ENCODE results near the gene SERPINB11. TPM values are rescaled to one million over a fixed set of nuclear protein-coding genes. Genes with fewer than 3 reads are reported as not detected.
"Not testable (repeated sequence)": the region's sequence is repeated elsewhere in the genome, so short reads cannot be mapped to it uniquely, and the experiment has no call there.

SERPINB11 gene, protein sequence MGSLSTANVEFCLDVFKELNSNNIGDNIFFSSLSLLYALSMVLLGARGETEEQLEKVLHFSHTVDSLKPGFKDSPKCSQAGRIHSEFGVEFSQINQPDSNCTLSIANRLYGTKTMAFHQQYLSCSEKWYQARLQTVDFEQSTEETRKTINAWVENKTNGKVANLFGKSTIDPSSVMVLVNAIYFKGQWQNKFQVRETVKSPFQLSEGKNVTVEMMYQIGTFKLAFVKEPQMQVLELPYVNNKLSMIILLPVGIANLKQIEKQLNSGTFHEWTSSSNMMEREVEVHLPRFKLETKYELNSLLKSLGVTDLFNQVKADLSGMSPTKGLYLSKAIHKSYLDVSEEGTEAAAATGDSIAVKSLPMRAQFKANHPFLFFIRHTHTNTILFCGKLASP
- not detected for total RNA-seq

DNA sequence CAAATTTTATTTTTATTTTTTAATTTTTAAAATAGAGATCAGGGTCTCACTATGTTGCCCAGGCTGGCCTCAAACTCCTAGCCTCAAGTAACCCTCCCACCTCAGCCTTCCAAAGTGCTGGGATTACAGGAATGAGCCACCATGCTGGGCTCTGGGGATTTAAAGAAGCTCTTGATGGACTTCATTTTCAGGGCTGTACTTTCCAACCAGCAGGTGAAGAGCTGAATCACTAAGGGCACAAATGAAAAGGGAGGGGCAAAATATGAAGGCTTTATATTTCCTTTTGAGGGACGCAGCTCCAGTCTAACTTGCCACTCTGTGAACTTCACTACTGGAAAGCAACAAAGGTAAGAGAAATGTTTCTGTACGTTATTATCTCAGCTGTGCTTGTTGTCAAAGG is at the start of gene SERPINB11:
SERPINB11 (plus strand) TSS at position 301 of the 400 bp plus-strand sequence. CDS start 7,234 bp downstream, outside the sequence.
- DNase-seq = no peak
- no peaks in the 10 kb centered on the region for H3K36me3 Mint-ChIP-seq (ENCODE audit: low read depth)
- peaks cover 1% of the 10 kb centered on the region for H3K27me3 Mint-ChIP-seq
- H3K9me3 Mint-ChIP-seq = no peaks in the 10 kb centered on the region
- no peak within 1 kb of the TSS for H3K27ac Mint-ChIP-seq
- CTCF ChIA-PET = no interaction called here
- no peaks in the 10 kb centered on the region for H3K4me1 Mint-ChIP-seq
- no peak within 1 kb of the TSS for H3K4me3 Mint-ChIP-seq
- POLR2A ChIA-PET = no interaction called here

DNA sequence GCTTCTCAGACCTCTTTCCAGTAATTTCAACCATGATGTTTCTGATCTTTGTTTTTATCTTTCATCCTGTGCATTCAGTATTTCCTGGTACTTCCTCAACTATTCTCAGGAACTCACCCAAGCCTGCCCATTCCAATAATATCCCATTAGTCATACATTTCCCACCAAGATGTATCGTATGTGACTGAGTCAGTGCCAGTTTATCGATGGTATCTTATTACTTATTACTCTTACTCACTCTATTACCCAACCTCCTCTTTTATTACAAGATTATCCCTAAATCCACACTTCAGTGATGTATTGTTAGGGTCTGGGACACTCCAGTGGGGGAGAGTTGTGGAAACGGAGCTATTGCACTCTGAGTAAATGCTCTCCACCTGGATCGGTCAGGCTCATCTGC is 43.8 kb upstream of the SERPINB11 start:
- DNase-seq; H3K36me3 Mint-ChIP-seq (ENCODE audit: low read depth); H3K4me1 Mint-ChIP-seq; POLR2A ChIA-PET; H3K9me3 Mint-ChIP-seq; H3K4me3 Mint-ChIP-seq; CTCF ChIA-PET; H3K27me3 Mint-ChIP-seq; H3K27ac Mint-ChIP-seq: not testable (repeated sequence)

DNA sequence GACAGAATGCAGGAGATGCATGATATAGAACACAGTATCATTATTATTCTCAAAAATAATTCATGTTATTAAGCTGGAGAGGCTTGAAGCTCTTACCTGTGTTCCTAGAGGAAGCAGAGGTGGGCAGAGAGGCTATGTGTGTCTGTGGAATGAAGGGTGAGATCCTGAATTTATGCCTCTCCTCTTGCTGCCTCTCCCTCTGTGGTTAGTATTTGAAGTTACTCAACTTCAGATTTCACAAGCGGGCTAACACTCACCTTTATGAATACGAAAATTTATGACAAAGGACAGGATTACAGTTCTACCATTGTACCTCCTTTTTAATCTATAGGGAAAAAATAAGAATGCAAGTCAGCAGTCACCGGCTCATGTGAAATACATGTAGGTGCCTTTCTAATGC is 41.0 kb upstream of the SERPINB11 start, which contains the start of gene SERPINB3:
SERPINB3 (minus strand) TSS at position 144 of the 400 bp plus-strand sequence. CDS start 677 bp downstream, outside the sequence.
- CTCF ChIA-PET; H3K36me3 Mint-ChIP-seq (ENCODE audit: low read depth); H3K4me3 Mint-ChIP-seq; H3K9me3 Mint-ChIP-seq; H3K27ac Mint-ChIP-seq; POLR2A ChIA-PET; H3K4me1 Mint-ChIP-seq; H3K27me3 Mint-ChIP-seq; DNase-seq: not testable (repeated sequence)

DNA sequence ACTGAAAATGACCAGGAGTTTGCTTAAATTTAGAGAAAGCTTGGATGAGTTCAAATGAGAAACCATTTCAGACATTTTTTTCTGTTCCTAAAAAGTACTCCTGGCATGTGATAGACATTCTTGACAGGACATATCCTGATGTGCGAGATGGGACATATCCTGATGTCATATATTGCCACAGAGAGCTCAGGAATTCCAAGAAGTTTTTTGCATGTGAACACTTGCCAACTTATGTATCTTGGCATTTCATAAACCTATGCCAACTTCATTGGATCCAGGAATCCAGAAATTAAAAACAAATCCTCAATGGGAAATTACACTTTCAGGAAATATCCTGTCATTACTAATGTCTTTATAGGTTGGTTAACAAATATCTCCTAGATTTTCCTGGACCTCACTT is 38.2 kb upstream of the SERPINB11 start:
- no peaks in the 10 kb centered on the region for H3K36me3 Mint-ChIP-seq (ENCODE audit: low read depth)
- ChIA-PET CTCF (no interaction called here), POLR2A (no interaction called here)
- no peak for DNase-seq
- no peak overlapping the region for H3K27ac Mint-ChIP-seq
- H3K27me3 Mint-ChIP-seq = no peaks in the 10 kb centered on the region
- H3K4me1 Mint-ChIP-seq = no peaks in the 10 kb centered on the region
- no peak overlapping the region for H3K4me3 Mint-ChIP-seq
- peaks cover 7% of the 10 kb centered on the region for H3K9me3 Mint-ChIP-seq

DNA sequence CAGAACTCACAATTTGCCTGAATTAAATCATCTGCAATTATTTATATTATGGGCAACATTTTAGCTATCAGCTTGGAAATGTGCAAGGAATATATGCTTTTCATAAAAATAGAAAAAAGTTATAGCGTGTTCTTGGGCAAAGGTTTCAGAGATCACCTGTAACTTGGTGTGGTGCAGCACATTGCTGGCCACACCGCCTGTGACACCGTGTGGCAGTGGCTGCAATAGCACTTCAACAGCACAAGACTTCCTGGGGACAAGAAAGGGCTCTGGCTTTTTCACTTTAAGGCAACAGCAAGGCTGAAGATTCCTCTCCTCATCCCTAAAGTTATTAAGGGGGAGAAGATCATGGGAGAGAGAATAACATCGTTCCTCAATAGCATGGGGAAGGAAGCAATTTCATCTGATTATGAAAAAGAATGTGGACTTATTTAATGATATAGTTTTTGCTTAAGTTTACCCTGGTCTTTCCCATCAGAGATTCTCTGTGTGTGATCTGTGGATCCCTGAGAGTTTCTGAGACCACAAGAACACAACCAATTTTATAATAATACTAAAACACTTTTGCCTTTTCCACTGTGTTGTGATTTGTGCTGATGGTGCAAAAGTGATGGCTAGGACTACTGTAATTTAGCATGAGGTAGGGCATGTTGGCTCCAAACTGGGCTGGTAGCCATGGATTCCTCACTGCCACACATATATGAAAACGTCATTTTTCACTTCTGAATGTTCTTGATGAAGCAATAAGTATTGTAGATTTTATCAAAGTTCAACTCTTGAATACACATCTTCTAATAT is 26.0 kb upstream of the SERPINB11 start:
- POLR2A ChIA-PET = no interaction called here
- no peak overlapping the region for H3K27ac Mint-ChIP-seq
- H3K4me1 Mint-ChIP-seq = no peaks in the 10 kb centered on the region
- no peak overlapping the region for H3K4me3 Mint-ChIP-seq
- CTCF ChIA-PET = no interaction called here
- H3K27me3 Mint-ChIP-seq = peaks cover 5% of the 10 kb centered on the region
- H3K36me3 Mint-ChIP-seq (ENCODE audit: low read depth) = no peaks in the 10 kb centered on the region
- H3K9me3 Mint-ChIP-seq = no peaks in the 10 kb centered on the region
- DNase-seq = no peak

DNA sequence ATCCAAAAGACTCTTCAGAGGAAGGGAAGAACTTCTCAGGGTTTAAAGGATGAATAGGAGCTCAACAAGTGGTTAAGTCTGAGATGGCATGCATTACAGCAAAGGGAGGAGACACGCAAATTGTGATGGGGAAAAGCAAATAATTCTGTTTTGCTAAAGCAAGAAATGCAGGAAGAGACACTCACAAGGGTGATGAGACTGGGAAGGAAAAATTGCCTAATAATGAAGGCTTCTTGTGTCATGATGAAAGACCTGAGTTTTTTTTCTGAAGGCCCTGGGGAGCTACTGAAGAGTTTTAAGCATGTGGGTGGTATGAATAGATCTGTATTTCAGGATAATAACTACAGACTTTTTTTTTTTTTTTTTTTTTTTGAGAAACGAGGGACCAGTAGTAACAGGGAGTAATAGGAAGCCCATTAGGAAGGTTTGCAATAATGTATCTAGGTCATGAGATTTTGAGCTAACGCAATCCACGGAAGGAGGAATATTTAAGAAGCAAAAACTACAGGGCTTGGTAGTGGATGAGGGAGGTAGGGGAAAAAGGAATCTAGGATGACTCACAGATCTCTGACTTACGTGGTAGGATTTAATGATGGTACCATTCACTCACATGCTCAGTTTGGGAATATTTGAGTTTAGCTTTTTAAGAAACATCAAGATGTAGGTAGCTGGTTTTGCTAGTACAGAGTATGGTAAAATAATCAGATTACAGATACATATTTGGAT is 25.1 kb upstream of the SERPINB11 start:
- no peak for DNase-seq
- Mint-ChIP-seq H3K4me1 (no peaks in the 10 kb centered on the region), H3K27me3 (peaks cover 5% of the 10 kb centered on the region), H3K36me3 (ENCODE audit: low read depth) (no peaks in the 10 kb centered on the region), H3K4me3 (no peak overlapping the region), H3K27ac (no peak overlapping the region), H3K9me3 (no peaks in the 10 kb centered on the region)
- ChIA-PET POLR2A (no interaction called here), CTCF (no interaction called here)

DNA sequence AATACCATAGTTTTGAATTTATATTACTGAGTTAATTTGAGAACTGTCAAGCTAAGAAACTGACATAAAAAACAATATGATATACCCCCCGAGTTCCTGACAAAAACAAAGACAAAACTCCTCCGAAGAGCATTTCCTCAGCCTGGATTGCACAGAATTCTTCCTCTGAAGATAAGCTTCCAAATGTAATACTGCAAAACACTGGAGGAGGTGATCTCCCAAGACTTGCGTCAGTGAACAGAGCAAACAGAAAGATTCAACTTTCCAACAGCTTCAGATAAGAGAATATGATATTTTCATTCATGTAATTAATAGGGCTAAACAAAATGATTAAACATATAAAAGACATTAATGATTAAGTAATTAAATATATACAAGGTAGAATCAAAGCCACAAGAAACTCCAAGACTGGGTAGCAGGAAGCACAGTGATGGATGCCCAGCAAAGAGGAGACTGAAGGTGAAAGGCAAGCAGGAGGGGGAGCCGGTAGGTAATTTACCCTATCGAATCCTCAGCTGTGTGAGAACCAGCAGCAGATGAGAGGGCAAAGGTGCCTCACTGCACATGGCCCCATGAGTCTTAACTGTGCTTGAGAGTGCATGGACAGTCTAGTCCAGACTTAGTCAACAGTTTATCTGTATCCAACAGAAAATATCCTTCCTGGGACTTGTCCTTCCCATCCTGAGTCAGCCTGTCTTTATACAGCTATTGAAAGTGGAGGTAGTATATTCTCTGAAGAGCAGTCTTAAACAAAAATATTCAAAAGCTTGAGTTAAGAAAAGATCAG is 22.7 kb upstream of the SERPINB11 start:
- no peak for DNase-seq
- CTCF ChIA-PET = no interaction called here
- H3K9me3 Mint-ChIP-seq = no peaks in the 10 kb centered on the region

DNA sequence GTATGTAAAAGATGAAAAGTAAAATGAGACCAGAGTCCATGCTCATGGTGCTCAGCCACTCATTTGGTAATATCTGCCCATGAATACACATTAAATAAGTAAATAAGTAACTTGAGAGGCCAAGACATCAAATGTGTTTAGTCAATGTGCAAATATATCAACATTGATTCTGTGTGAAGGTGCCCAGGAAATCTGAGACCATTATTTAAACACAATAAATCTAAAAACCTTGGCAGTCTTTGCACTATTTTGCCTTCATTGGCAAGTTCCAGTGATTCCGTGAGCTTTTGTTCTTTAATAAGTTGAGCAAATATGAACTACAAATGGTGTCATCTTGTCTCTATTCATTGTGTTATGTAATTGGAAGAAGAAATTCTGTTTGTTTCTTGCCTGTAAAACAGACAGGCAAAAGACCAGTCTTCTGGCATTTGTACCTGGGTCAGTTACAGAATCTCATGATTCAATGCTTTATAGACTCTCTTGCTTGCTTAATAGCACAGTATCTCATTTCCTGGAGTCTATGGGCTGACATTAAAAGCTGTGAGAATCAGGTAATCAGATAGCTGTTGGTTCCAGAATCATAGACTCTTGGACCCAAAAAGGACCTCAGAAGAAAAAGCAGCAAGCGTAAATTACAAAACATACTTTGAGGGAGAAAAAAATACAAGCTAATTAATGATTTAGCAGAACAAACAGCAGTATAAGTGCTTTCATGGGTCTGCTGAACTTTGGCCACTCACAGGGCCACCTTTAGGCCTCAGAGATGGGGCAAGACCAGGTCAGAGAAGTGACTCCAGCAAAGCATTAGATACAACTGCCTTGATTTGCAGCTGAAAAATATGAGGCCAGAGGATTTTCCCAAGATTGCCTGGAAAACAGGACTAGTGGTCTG is 21.1 kb upstream of the SERPINB11 start:
- DNase-seq = no peak
- Mint-ChIP-seq H3K27me3 (no peaks in the 10 kb centered on the region), H3K36me3 (ENCODE audit: low read depth) (no peaks in the 10 kb centered on the region), H3K4me3 (no peak overlapping the region), H3K27ac (no peak overlapping the region), H3K4me1 (no peaks in the 10 kb centered on the region), H3K9me3 (no peaks in the 10 kb centered on the region)
- POLR2A ChIA-PET = no interaction called here
- CTCF ChIA-PET = no interaction called here

More for the DNA sequence above, 22.7 kb upstream of the SERPINB11 start:
- H3K4me1 Mint-ChIP-seq = no peaks in the 10 kb centered on the region
- POLR2A ChIA-PET = no interaction called here
- peaks cover 2% of the 10 kb centered on the region for H3K27me3 Mint-ChIP-seq
- no peaks in the 10 kb centered on the region for H3K36me3 Mint-ChIP-seq (ENCODE audit: low read depth)
- H3K27ac Mint-ChIP-seq = no peak overlapping the region
- H3K4me3 Mint-ChIP-seq = no peak overlapping the region

DNA sequence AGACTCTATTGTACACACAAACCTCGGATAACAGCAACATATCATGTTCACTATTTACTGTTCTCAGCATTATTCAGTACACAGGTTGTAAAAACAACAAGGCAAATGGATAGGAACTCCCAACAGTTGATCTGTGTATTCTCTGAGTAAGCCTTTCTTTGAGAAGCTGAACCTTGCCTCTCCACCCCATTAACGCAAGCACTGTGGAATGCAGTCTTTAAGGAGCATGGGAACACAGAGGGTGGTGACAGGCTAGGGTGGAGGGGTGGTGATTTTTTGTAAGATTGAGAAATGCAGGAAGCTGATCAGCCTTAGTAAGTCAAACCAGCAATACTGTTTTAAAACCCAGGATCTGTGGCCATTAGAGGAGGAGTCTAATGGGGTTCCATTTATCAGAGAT is 19.6 kb upstream of the SERPINB11 start:
- H3K9me3 Mint-ChIP-seq = no peaks in the 10 kb centered on the region
- no peaks in the 10 kb centered on the region for H3K27me3 Mint-ChIP-seq
- no peaks in the 10 kb centered on the region for H3K4me1 Mint-ChIP-seq
- no peak overlapping the region for H3K27ac Mint-ChIP-seq
- DNase-seq = no peak
- H3K36me3 Mint-ChIP-seq (ENCODE audit: low read depth) = no peaks in the 10 kb centered on the region
- CTCF ChIA-PET = no interaction called here
- no peak overlapping the region for H3K4me3 Mint-ChIP-seq
- POLR2A ChIA-PET = no interaction called here

DNA sequence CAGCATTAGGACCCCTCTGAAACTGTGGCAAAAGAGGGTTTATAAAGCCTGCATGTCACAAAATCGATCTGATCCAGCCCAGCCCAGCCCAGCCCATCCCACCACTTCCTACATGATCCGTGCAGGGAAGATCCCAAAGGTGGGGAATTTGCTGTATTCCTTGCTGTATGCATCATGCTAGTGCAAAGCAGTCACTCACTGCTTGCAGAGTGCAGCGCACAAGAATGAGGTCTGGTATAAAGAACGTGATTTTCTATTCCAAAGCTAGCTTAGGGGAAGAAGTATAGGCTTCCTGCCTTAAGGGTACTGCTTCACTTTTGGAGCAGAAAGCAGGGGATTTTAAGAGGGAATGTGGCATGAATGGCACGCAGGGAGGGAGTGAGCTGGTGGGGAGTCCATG is 18.9 kb upstream of the SERPINB11 start:
- CTCF ChIA-PET = no interaction called here
- Mint-ChIP-seq H3K27ac (no peak overlapping the region), H3K36me3 (ENCODE audit: low read depth) (no peaks in the 10 kb centered on the region)

DNA sequence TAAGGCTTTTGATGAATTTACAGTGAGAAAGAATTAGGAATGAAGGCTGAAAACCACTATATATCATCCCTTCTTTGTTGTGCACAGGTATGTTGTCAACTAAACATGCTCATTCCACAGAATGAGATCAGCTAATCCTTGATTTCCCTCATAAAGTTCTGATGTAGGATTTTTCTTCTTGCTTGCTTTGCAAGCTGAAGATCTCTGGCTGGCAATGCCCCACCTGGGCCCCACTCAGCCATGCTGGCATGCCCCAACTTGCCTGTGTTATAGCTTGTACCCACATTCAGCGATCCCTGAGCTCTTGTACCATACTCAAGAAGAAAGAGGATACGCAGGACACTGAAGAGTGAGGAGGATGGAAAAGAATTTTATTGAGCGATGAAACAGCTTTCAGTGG is 18.0 kb upstream of the SERPINB11 start:
- Mint-ChIP-seq H3K4me3 (no peak overlapping the region), H3K27me3 (no peaks in the 10 kb centered on the region), H3K27ac (no peak overlapping the region), H3K9me3 (no peaks in the 10 kb centered on the region), H3K36me3 (ENCODE audit: low read depth) (no peaks in the 10 kb centered on the region), H3K4me1 (no peaks in the 10 kb centered on the region)
- CTCF ChIA-PET = no interaction called here
- no peak for DNase-seq
- POLR2A ChIA-PET = no interaction called here

More for the DNA sequence above, 18.9 kb upstream of the SERPINB11 start:
- no peak for DNase-seq
- Mint-ChIP-seq H3K27me3 (no peaks in the 10 kb centered on the region), H3K4me3 (no peak overlapping the region), H3K4me1 (no peaks in the 10 kb centered on the region), H3K9me3 (no peaks in the 10 kb centered on the region)
- POLR2A ChIA-PET = no interaction called here

DNA sequence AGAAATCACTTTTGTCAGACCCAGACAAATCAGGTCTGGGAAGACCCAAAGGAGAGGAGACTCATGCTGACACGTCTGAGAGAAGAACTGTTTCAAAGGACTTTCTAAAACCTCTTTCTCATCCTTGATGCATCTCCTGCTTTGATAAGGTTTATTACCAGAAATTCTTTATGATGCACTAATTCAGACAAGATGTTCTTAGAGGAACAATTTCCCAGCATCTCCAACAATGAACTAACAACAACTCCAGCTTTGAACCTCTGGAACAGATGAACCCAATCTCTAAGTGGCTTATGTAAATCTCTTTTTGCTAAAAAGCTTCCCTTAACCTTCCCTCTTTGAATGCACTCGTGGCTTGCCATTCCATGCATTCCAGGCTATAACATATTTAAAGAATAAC is 15.9 kb upstream of the SERPINB11 start:
- ChIA-PET POLR2A (no interaction called here), CTCF (no interaction called here)
- no peak for DNase-seq
- H3K4me1 Mint-ChIP-seq = no peaks in the 10 kb centered on the region
- H3K27me3 Mint-ChIP-seq = no peaks in the 10 kb centered on the region
- H3K27ac Mint-ChIP-seq = no peak overlapping the region
- no peaks in the 10 kb centered on the region for H3K9me3 Mint-ChIP-seq
- H3K4me3 Mint-ChIP-seq = no peak overlapping the region
- no peaks in the 10 kb centered on the region for H3K36me3 Mint-ChIP-seq (ENCODE audit: low read depth)
